ENCODE measurements around the gene AFAP1L1.
A peak's percentile ranks its signal among the peaks of the same experiment; 100 is the strongest.

Gene AFAP1L1

DNA sequence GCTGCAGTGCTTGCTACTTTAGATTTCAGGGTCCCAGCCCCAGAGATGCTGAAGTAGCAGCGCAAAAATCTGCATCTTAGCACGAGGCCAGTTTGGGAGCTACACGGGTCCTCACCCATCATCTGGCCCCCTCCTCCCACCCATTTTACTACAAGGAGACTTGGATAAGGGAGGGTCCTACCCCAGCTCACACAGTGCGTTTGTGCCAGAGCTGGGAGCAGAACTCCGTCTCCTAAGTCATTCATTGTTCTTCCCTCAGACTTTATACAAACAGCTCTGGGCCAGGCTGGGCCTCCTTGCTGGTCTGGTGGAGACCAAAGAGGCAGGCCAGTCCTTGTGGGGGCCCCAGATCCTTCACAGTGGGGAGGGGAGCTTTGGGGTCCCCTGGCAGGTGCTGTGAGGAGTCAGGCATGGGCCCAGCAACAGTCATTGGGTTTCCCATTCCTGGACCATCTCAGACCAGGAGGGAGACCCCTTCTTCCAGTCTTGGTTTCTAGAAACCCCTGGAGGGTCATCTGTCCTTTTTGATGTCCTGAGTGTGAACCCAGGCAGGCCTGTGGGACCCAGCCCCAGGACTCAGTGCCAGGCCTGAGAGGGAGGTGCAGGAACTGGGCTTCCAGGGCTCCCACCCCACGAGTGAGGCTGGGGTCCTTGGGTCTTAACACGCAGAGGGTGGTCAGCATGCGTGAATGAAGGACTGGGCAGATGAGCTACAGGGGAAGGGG is 109.8 kb downstream of the AFAP1L1 start:
- CTCF ChIA-PET, result interaction anchor here (0.6 to 11.8 kb wide), 35 partner anchors 8 to 237 kb away, joined by 3 to 205 read pairs (median 5); partner anchors contain the start of gene GRPEL2
- Histone ChIP-seq H3K27ac (ENCODE audit: extremely low read depth, low read depth, low read length) (no peak overlapping the region), H3K4me1 (ENCODE audit: control insufficient read depth, insufficient read depth, low read length) (no peaks in the 10 kb centered on the region), H3K9me3 (ENCODE audit: control insufficient read depth, insufficient read depth, low read depth, low read length) (no peaks in the 10 kb centered on the region), H3K4me3 (ENCODE audit: low read depth, low read length) (no peak overlapping the region), H3K36me3 (ENCODE audit: control insufficient read depth in 2 of 2, insufficient read depth in 1 of 2, low read length in 2 of 2) (no peaks in the 10 kb centered on the region)
- POLR2A ChIA-PET, result no interaction called here
- TF ChIP-seq ZSCAN16 (tag by site-specific recombination; IDR thresholded peaks at IDR 0.05), result no peak
- no peak for TF ChIP-seq ZNF211 (tag by site-specific recombination; IDR thresholded peaks at IDR 0.05; ENCODE audit: low read depth)
- no peak for TF ChIP-seq ZNF112 (tag by site-specific recombination; IDR thresholded peaks at IDR 0.05)
- no peak for TF ChIP-seq ZNF518A (tag by site-specific recombination; conservative IDR thresholded peaks at IDR 0.05; ENCODE audit: low read depth)
- no peak for TF ChIP-seq ZNF221 (tag by site-specific recombination; IDR thresholded peaks at IDR 0.05; ENCODE audit: borderline replicate concordance)
- no peak for TF ChIP-seq OSR2 (tag by site-specific recombination; IDR thresholded peaks at IDR 0.05)
- TF ChIP-seq ZNF704 (tag by site-specific recombination; IDR thresholded peaks at IDR 0.05), result no peak
- TF ChIP-seq ZNF157 (tag by site-specific recombination; IDR thresholded peaks at IDR 0.05), result no peak
- TF ChIP-seq HOXD13 (CRISPR knock-in tag; IDR thresholded peaks at IDR 0.05; ENCODE audit: borderline replicate concordance), result no peak
- TF ChIP-seq YY2 (tag by site-specific recombination; IDR thresholded peaks at IDR 0.05), result no peak
- no peak for TF ChIP-seq ZNF623 (tag by site-specific recombination; IDR thresholded peaks at IDR 0.05)
- TF ChIP-seq ZSCAN4 (tag by site-specific recombination; IDR thresholded peaks at IDR 0.05), result no peak
- TF ChIP-seq ZNF433 (tag by site-specific recombination; IDR thresholded peaks at IDR 0.05; ENCODE audit: low read depth), result no peak

GRCh38 chr5:149381986-149382338 is 110.3 kb downstream of the AFAP1L1 start:
- ChIA-PET CTCF (interaction anchor here (0.6 to 11.8 kb wide), 38 partner anchors 8 to 237 kb away, joined by 3 to 205 read pairs (median 5); partner anchors contain the start of gene GRPEL2), POLR2A (no interaction called here)
- no peak overlapping the region for H3K27ac ChIP-seq (ENCODE audit: extremely low read depth, low read depth, low read length)
- TF ChIP-seq ZNF596 (tag by site-specific recombination; IDR thresholded peaks at IDR 0.05) (no peak), SP3 (tag by site-specific recombination; IDR thresholded peaks at IDR 0.05) (no peak), ZNF501 (tag by site-specific recombination; IDR thresholded peaks at IDR 0.05) (no peak), ZNF18 (tag by site-specific recombination; IDR thresholded peaks at IDR 0.05) (no peak), ZNF514 (tag by site-specific recombination; IDR thresholded peaks at IDR 0.05) (no peak), ZNF747 (tag by site-specific recombination; IDR thresholded peaks at IDR 0.05) (no peak)
- TF ChIP-seq, protein P1, sequence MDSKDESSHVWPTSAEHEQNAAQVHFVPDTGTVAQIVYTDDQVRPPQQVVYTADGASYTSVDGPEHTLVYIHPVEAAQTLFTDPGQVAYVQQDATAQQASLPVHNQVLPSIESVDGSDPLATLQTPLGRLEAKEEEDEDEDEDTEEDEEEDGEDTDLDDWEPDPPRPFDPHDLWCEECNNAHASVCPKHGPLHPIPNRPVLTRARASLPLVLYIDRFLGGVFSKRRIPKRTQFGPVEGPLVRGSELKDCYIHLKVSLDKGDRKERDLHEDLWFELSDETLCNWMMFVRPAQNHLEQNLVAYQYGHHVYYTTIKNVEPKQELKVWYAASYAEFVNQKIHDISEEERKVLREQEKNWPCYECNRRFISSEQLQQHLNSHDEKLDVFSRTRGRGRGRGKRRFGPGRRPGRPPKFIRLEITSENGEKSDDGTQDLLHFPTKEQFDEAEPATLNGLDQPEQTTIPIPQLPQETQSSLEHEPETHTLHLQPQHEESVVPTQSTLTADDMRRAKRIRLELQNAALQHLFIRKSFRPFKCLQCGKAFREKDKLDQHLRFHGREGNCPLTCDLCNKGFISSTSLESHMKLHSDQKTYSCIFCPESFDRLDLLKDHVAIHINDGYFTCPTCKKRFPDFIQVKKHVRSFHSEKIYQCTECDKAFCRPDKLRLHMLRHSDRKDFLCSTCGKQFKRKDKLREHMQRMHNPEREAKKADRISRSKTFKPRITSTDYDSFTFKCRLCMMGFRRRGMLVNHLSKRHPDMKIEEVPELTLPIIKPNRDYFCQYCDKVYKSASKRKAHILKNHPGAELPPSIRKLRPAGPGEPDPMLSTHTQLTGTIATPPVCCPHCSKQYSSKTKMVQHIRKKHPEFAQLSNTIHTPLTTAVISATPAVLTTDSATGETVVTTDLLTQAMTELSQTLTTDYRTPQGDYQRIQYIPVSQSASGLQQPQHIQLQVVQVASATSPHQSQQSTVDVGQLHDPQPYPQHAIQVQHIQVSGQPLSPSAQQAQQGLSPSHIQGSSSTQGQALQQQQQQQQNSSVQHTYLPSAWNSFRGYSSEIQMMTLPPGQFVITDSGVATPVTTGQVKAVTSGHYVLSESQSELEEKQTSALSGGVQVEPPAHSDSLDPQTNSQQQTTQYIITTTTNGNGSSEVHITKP (tag by site-specific recombination; IDR thresholded peaks at IDR 0.05), result peak; percentile 14; the same call in 1 of the 2 replicates
- TF ChIP-seq, protein P2, sequence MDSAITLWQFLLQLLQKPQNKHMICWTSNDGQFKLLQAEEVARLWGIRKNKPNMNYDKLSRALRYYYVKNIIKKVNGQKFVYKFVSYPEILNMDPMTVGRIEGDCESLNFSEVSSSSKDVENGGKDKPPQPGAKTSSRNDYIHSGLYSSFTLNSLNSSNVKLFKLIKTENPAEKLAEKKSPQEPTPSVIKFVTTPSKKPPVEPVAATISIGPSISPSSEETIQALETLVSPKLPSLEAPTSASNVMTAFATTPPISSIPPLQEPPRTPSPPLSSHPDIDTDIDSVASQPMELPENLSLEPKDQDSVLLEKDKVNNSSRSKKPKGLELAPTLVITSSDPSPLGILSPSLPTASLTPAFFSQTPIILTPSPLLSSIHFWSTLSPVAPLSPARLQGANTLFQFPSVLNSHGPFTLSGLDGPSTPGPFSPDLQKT (IDR thresholded peaks at IDR 0.05; ENCODE audit: borderline replicate concordance, low read depth, low read length), result no peak

More at GRCh38 chr5:149381986-149382338, 110.3 kb downstream of the AFAP1L1 start:
- no peaks in the 10 kb centered on the region for H3K4me1 ChIP-seq (ENCODE audit: control insufficient read depth, insufficient read depth, low read length)
- H3K4me3 ChIP-seq (ENCODE audit: low read depth, low read length), result no peak overlapping the region
- H3K9me3 ChIP-seq (ENCODE audit: control insufficient read depth, insufficient read depth, low read depth, low read length), result no peaks in the 10 kb centered on the region
- H3K36me3 ChIP-seq (ENCODE audit: control insufficient read depth in 2 of 2, insufficient read depth in 1 of 2, low read length in 2 of 2), result no peaks in the 10 kb centered on the region

Measured in HEK293 (cell line).